Measurements from ENCODE around the gene ACOT7. TPM values are rescaled to one million over a fixed set of nuclear protein-coding genes. Genes with fewer than 3 reads are reported as not detected.
"Not testable (repeated sequence)": the region's sequence is repeated elsewhere in the genome, so short reads cannot be mapped to it uniquely, and the experiment has no call there.

ACOT7 gene
- total RNA-seq, 4 donors from 2014 or later: 5.6 to 55.0 (median 31.0) TPM

DNA sequence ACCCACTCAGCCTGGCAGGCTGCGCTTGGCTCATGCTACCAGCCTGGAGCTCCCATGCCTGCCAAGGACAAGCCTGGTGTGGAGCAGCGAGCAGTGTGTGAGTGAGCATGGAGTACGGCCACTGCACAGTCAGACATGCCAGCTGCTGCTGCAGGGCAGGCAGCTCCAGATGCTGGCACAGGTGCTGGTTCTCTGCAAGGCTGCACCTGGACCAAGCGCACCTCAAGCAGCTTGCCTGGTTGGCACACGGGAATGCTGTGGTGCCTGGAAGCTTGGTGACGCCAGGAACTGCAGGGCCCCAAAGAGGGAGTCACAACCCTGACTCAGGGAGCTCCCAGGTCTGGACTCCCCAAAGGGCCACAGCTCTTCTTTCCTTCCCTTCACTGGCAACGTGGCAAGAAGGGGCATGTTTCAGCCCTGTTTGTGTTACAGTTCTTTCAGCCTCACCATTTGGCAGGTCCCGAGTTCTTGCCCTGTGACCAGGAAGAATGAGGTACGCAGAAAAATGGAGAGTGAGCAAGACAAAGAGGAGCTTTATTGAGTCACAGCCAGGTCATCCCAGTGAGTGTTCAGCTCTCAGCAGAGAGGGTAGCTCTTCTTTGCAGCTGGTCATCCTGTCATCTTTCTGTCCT, 26.1 kb downstream of the ACOT7 start:
- no peak for DNase-seq
- H3K27ac ChIP-seq: no peak overlapping the region
- H3K9me3 ChIP-seq: no peaks in the 10 kb centered on the region
- no peak overlapping the region for H3K4me3 ChIP-seq
- no peaks in the 10 kb centered on the region for H3K36me3 ChIP-seq
- H3K4me1 ChIP-seq: peaks cover 0 to 14% (median 4%) of the 10 kb centered on the region in 4 donors
- 88% methylated on average over 9 of the region's 9 CpGs; no CpG with 5 or more reads in 1 of the 2 donors for WGBS, 2 donors (ENCODE audit: low coverage in 1 of 2)
- TF ChIP-seq POLR2A (IDR thresholded peaks at IDR 0.05) (no peak), EP300 (IDR thresholded peaks at IDR 0.05; ENCODE audit: low read depth) (no peak)
- in situ Hi-C loops (cut with MboI; ENCODE audit: low pct_ligation_motif_present in 1 of 4, low pct_unique_long_range_greater_than_20kb in 1 of 4, low sequenced_read_pairs in 3 of 4) (no loop called here), intact Hi-C loops (cut with DNase I; ENCODE audit: low total_unique reads) (no loop called here)
- H3K27me3 ChIP-seq: no peaks in the 10 kb centered on the region

DNA sequence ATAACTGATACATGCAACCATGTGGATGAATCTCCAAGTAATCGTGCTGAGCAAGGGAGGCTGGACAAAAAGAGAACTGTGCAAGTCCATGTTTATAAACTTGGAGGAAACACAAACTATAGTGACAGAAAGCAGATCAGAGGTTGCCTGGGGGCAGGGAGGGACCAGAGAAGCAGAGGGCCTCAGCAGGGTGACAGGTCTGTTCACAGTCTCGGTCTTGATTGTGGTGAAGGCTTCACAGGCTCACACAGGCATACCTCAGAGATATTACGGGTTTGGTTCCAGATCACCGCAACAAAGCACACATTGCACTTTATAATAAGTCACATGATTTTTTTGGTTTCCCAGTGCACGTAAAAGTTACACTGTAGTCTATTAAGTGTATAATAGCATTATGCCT, 28.5 kb downstream of the ACOT7 start:
- Histone ChIP-seq H3K4me1 (peaks cover 8 to 38% (median 27%) of the 10 kb centered on the region in 4 donors), H3K27ac (peak overlapping the region in 1 of 4 donors; percentile 18), H3K27me3 (no peaks in the 10 kb centered on the region), H3K4me3 (no peak overlapping the region), H3K9me3 (no peaks in the 10 kb centered on the region), H3K36me3 (no peaks in the 10 kb centered on the region)
- WGBS, 2 donors (ENCODE audit: low coverage in 1 of 2): 56 to 71% methylated on average over 3 to 5 of the region's 5 CpGs
- TF ChIP-seq POLR2AphosphoS5 (IDR thresholded peaks at IDR 0.05) (no peak), POLR2A (IDR thresholded peaks at IDR 0.05) (no peak), EP300 (IDR thresholded peaks at IDR 0.05; ENCODE audit: low read depth) (no peak)
- TF ChIP-seq, protein P1, sequence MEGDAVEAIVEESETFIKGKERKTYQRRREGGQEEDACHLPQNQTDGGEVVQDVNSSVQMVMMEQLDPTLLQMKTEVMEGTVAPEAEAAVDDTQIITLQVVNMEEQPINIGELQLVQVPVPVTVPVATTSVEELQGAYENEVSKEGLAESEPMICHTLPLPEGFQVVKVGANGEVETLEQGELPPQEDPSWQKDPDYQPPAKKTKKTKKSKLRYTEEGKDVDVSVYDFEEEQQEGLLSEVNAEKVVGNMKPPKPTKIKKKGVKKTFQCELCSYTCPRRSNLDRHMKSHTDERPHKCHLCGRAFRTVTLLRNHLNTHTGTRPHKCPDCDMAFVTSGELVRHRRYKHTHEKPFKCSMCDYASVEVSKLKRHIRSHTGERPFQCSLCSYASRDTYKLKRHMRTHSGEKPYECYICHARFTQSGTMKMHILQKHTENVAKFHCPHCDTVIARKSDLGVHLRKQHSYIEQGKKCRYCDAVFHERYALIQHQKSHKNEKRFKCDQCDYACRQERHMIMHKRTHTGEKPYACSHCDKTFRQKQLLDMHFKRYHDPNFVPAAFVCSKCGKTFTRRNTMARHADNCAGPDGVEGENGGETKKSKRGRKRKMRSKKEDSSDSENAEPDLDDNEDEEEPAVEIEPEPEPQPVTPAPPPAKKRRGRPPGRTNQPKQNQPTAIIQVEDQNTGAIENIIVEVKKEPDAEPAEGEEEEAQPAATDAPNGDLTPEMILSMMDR (IDR thresholded peaks at IDR 0.05): no peak
- in situ Hi-C loops (cut with MboI; ENCODE audit: low pct_ligation_motif_present in 1 of 4, low pct_unique_long_range_greater_than_20kb in 1 of 4, low sequenced_read_pairs in 3 of 4) (no loop called here), intact Hi-C loops (cut with DNase I; ENCODE audit: low total_unique reads) (no loop called here)
- no peak for DNase-seq

DNA sequence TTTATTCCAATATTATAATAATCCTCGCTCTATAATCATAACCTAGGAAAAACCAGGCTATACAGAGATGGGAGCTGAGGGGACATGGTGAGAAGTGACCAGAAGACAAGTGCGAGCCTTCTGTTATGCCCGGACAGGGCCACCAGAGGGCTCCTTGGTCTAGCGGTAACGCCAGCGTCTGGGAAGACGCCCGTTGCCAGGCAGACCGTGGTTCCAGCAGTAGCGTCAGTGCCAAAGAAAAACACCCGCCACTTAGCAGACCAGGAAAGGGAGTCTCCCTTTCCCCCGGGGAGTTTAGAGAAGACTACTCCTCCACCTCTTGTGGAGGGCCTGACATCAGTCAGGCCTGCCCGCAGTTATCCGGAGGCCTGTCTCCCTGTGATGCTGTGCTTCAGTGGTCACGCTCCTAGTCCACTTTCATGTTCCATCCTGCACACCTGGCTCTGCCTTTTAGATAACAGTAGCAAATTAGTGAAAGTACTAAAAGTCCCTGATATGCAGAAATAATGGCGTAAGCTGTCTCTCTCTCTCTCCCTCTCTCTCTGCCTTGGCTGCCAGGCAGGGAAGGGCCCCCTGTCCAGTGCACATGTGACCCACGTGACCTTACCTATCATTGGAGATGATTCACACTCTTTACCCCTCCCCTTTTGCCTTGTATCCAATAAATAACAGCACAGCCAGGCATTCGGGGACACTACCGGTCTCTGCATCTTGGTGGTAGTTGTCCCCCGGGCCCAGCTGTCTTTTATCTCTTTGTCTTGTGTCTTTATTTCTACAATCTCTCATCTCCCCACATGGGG, 30.3 kb downstream of the ACOT7 start:
- Histone ChIP-seq H3K4me1 (peaks cover 24 to 56% (median 44%) of the 10 kb centered on the region in 4 donors), H3K27ac (peak overlapping the region; percentile 87 to 93 (median 90))
- H3K27me3 ChIP-seq; H3K36me3 ChIP-seq; H3K4me3 ChIP-seq; in situ Hi-C loops (cut with MboI; ENCODE audit: low pct_ligation_motif_present in 1 of 4, low pct_unique_long_range_greater_than_20kb in 1 of 4, low sequenced_read_pairs in 3 of 4); H3K9me3 ChIP-seq: not testable (repeated sequence)
- peak; percentile 80 for DNase-seq
- TF ChIP-seq, protein P1 (IDR thresholded peaks at IDR 0.05): peak; percentile 73 to 94 (median 78)
- 42 to 64% methylated on average over 5 to 20 of the region's 20 CpGs for WGBS, 2 donors (ENCODE audit: low coverage in 1 of 2)
- intact Hi-C loops (cut with DNase I; ENCODE audit: low total_unique reads): loop anchor here (5.0 kb wide), 1 partner anchor 39 kb away; no protein-coding TSS in a partner anchor

DNA sequence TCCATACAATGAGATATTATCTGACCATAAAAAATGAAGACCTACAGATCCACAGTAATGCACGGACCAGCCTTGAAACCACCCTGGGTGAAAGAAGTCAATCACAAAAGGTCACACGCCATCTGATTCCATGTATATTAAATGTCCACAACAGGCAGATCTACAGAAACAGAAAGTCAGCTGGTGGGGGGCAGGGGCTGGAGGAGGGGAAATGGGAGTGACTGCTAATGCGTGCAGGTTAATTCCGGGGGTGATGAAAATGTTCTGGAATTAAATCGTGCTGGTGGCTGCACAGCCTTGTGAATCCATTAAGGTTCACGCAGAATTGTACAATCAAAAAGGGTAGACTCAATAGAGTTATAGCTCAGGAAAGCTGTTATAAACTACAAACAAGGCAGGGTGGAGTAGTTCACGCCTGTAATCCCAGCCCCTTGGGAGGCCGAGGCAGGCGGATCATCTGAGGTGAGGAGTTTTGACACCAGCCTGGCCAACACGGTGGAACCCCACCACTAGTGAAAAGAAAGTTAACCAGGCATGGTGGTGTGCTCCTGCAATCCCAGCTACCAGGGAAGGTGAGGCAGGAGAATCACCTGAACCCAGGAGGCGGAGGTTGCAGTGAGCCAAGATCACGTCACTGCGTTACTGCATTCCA, 32.3 kb downstream of the ACOT7 start:
- in situ Hi-C loops (cut with MboI; ENCODE audit: low pct_ligation_motif_present in 1 of 4, low pct_unique_long_range_greater_than_20kb in 1 of 4, low sequenced_read_pairs in 3 of 4) (no loop called here), intact Hi-C loops (cut with DNase I; ENCODE audit: low total_unique reads) (loop anchor here (5.0 kb wide), 1 partner anchor 41 kb away; no protein-coding TSS in a partner anchor)
- Histone ChIP-seq H3K27ac (peak overlapping the region; percentile 87 to 93 (median 90)), H3K36me3 (no peaks in the 10 kb centered on the region), H3K4me3 (no peak overlapping the region), H3K27me3 (no peaks in the 10 kb centered on the region), H3K9me3 (no peaks in the 10 kb centered on the region), H3K4me1 (peaks cover 36 to 70% (median 57%) of the 10 kb centered on the region in 4 donors)
- WGBS, 2 donors (ENCODE audit: low coverage in 1 of 2): 39 to 70% methylated on average over 7 to 13 of the region's 13 CpGs
- TF ChIP-seq EP300 (IDR thresholded peaks at IDR 0.05; ENCODE audit: low read depth) (no peak), POLR2A (IDR thresholded peaks at IDR 0.05) (no peak), POLR2AphosphoS5 (IDR thresholded peaks at IDR 0.05) (no peak)
- TF ChIP-seq, protein P1 (IDR thresholded peaks at IDR 0.05): no peak
- no peak for DNase-seq

All from transverse colon (tissue), 4 donors.